HG03175 (cell line): ENCODE data around the gene JARID2.

Experiments
- ATAC-seq: cut with Tn5 transposase; IDR thresholded peaks from one replicate; pipeline ENCODE4 v1.9.1; 2021; ENCODE audit warnings: mild to moderate bottlenecking, moderate library complexity; ENCODE audit not compliant: unreplicated experiment

Gene JARID2

GRCh38 chr6:15453186-15453585 is 207.3 kb downstream of the JARID2 start:
- ATAC-seq, result no peak

- no peak for ATAC-seq
Observed at GRCh38 chr6:15453622-15454021, 207.8 kb downstream of the JARID2 start.

DNA sequence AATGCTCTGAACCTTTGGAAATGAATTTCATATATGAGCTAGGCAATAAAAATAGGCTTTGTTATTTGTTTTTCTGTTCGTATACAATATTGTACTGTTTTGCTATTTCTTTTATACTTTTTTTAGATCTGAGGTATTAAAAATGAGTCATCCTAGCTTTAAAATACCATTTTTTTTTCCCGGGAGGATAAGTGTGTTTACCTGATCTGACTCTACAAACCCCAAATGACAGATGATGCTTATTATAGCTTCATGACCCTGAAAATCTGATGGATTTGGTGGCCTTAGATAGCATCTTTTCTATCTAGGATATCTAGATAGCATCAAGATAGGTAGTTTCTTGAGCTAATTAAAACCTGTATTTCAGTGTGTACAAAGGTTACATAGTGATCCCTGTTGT is 210.6 kb downstream of the JARID2 start:
- no peak for ATAC-seq

- no peak for ATAC-seq
Observed at GRCh38 chr6:15457121-15457650, 211.3 kb downstream of the JARID2 start.

DNA sequence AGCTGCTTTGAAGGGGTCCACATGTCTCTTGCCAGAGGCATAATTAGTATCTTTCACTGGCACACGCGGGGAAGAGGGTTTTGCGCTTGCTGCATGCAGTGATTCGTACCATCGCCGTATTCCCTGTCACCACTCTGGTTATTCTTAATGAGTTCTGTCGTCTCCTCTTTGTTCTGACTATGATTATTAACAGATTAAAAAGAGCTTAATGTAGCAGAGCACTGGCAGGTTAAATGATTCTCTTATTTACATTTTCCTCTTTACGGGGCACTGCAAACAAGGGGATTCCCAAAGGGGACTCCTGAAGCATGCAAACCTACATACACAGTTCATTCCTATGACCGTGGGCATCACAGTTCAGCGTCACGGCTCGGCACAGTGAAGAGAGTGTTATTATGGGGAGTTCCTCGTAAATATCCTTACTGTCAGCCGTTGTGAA is 212.2 kb downstream of the JARID2 start:
- ATAC-seq, result no peak

DNA sequence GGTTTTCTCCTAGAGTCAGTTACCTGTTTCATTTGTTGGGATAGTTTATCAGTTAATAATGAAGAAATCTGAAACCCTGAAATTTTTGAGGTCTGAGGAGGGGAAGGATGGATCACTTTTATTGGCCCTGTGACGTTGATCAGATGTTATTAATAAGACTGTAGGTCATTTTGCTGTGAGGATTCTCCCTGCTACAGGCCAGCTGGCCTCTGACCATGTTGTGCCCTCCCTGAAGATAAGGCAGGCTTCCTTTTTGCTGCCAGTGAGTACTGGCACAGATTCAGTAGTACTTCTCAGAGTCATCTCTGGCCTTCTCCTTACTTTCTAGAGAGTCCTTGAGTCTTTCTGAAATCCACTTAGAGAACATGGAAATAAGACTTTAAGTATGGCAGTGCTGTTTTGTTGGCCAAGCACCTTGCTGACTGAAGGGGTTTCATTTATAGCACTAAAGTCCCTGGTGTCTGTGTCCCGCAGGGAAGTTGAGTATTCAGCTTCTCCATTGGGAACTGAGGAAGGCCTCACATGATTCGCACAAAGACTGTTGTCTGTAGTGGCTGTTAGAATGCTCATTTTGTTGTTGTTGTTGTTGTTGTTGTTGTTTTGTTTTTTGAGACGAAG is 214.3 kb downstream of the JARID2 start:
- ATAC-seq, result no peak

DNA sequence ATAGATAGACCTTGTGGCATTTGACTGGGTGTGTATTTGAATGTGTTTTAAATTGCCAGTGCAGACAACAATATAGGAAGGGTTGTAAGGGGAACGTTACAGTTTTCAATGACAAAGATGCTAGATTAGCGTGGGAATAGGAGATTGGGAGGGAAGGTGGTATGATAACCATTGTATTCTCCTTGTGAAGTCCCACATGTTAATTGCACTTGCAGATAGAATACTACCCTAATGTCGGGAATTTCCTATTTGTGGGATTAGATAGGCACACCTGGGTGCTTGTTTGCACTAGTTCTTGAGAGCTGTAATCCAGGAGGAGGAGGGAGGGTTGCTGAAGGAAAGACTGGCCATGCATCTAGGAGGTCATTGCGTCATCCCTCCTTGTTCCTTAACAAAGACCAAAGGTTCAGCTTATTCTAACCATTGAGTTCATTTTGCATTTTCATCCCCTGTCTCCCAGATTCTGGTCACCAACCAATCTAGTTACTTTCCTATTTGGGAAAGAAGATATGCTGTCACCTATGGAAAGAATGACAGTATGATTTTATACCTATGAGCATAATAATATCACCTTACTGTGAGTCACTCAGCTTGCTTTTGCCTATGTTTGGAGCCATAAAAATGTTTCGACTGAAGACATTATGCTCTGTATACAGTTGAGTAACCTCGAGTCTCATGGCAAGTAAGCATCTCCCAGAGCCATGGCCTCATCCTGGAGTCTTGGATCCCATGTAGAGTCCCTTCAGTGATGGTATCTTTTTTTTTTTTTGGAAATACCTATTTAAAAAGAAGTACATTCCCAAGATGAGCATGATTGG is 215.5 kb downstream of the JARID2 start:
- no peak for ATAC-seq

DNA sequence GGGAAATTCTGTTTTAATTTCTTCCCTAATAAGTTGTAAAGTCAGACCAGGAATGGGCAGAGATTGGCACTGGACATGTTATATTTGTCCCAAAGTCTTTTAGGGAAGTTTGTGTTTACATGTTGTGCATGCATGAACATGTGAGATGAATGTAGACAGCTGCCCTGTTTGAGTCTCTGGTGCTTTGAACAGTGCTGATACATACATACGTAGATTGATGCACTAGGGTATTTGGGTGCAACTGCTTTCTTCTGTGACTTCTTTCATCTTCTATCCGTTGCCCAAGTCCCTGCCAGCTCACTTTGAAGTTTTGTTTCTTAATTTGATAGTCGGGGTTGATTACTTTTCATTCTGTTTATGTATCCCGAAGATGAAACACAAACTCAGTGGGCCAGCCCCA is 216.4 kb downstream of the JARID2 start:
- no peak for ATAC-seq

- no peak for ATAC-seq
Observed at GRCh38 chr6:15462717-15463525, 217.1 kb downstream of the JARID2 start.

- no peak for ATAC-seq
Observed at GRCh38 chr6:15464211-15464725, 218.4 kb downstream of the JARID2 start.

DNA sequence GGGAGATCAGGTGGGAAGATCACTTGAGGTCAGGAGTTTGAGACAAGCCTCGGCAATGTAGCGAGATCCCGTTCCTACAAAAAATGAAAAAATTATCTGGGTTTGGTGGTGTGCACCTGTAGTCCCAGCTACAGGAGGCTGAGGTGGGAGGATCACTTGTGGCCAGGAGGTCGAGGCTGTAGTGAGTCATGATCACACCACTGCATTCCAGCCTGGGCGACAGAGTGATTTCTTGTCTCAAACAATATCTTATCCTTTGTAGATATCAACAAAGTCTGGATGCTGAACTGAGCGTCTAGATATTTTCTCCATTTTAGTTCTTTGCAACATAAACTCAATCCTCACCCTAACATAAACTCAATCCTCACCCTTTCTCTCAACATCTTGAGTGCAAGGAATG is 219.3 kb downstream of the JARID2 start:
- ATAC-seq, result no peak

DNA sequence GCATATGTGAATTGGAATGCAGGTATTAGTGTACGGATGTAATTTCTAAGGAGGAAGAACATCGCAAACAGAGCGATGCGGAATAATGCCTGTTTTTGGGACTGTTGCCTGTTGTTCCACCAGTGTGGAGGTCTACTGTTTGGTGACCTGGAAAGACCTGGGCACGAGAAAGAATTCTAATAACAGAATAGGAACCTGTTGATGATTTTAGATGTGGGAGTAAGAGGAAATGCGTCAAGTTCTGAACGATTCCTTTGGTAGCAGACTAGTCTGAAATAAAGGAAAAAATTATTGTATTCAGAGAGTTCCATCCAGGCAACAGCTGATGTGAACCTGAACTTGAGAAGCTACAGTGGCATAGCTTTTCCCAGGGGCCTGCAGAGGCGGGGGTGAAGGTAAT is 224.9 kb downstream of the JARID2 start:
- ATAC-seq, result no peak

DNA sequence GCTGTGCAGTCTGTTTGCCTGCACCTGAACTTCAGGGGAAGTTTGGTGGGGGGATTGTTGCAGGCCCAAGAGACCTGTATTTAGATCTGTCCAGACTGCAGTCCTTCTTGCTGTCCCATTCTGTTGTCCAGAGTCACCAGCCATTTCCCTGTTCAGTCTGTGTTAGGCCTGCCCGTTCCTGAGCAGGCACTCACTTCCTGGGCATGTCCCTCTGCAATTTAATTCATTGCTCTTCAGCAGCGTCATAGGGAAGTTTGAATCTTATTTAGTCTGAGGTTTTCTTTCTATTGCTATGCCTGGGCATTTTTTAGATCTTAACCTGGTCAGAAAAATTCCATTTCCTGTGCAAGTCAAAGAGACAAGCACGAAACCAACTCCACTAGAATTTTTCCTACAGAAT is 226.8 kb downstream of the JARID2 start:
- ATAC-seq, result no peak

DNA sequence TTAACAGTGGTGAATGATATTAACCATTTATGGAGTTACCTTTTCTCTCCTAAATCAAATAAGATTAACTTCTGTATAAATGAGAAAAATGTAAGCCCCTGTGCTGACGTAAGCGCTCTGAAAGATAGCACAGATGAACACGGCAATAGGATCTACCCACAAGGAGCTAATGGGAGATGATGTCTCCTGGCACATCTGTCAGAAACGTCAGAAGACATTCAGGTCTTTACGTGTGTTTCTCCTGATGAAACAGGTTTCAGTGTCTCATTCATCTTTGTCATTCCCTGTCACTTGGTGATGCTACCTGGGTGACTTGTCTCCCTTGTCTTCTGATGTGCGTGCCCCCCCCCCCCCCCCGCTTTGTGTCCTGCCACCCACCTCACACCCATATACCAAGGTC is 227.3 kb downstream of the JARID2 start:
- no peak for ATAC-seq

- ATAC-seq, result no peak
Observed at GRCh38 chr6:15473741-15474161, 227.9 kb downstream of the JARID2 start.

- ATAC-seq, result no peak
Observed at GRCh38 chr6:15474196-15474595, 228.3 kb downstream of the JARID2 start.

GRCh38 chr6:15475261-15475660 is 229.4 kb downstream of the JARID2 start:
- no peak for ATAC-seq

DNA sequence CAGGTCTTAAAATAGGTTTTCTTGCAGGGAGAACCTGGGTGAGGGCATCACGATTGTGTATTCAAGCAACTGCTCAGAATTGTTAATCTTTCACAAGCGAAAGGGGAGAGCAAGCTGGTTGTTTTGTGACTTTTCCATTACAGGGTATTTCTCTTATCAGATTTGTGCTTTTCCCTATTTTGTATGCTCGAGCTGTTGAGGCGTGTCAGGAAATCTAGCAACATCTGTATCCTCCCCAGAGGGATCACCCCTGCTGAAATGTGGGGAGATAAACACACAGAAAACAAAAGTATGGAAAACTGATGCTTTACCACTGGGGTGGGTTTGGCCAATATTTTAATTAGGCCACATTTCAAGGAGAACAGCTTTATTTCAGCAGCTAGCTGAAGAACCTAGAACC is 230.0 kb downstream of the JARID2 start:
- no peak for ATAC-seq

GRCh38 chr6:15476631-15477380 is 230.9 kb downstream of the JARID2 start:
- no peak for ATAC-seq

GRCh38 chr6:15477746-15478145 is 231.9 kb downstream of the JARID2 start:
- no peak for ATAC-seq
